Karpas-422 (cell line): ENCODE measurements around the gene RIPPLY3. TPM values are rescaled to one million over a fixed set of nuclear protein-coding genes. Genes with fewer than 3 reads are reported as not detected.

Experiments
- DNase-seq: peaks from one replicate; pipeline ENCODE4 v3.0.0-alpha.2; 2015
- H2AFZ ChIP-seq: fragments of 200-600 bp; sonication (generic); 2 replicates; pipeline ENCODE4 v1.6.1; 2014; ENCODE audit warnings: antibody characterized with exemption, low read length, mixed read lengths
- H3K27ac ChIP-seq: fragments of 200-600 bp; sonication (generic); 2 replicates; pipeline ENCODE4 v1.5.1; 2014; ENCODE audit warnings: mild to moderate bottlenecking, low read length, moderate library complexity
- H3K27me3 ChIP-seq: fragments of 200-600 bp; sonication (generic); 2 replicates; pipeline ENCODE4 v1.6.1; 2014; ENCODE audit warnings: low read length, mixed read lengths
- H3K36me3 ChIP-seq: fragments of 200-600 bp; sonication (generic); 2 replicates; pipeline ENCODE4 v1.6.1; 2014; ENCODE audit warnings: low read length, mixed read lengths; ENCODE audit not compliant: insufficient read depth
- H3K4me1 ChIP-seq: fragments of 200-600 bp; sonication (generic); 2 replicates; pipeline ENCODE4 v1.6.1; 2014; ENCODE audit warnings: mild to moderate bottlenecking, low read length, mixed read lengths
- H3K4me2 ChIP-seq: fragments of 200-600 bp; sonication (generic); 2 replicates; pipeline ENCODE4 v1.6.1; 2014; ENCODE audit warnings: low read length, low read depth, mild to moderate bottlenecking; ENCODE audit not compliant: poor library complexity, severe bottlenecking
- H3K4me3 ChIP-seq: fragments of 200-600 bp; sonication (generic); 2 replicates; pipeline ENCODE4 v1.5.1; 2014; ENCODE audit warnings: mild to moderate bottlenecking, antibody characterized with exemption, low read length, mixed read lengths
- H3K79me2 ChIP-seq: fragments of 200-600 bp; sonication (generic); 2 replicates; pipeline ENCODE4 v1.6.1; 2014; ENCODE audit warnings: mild to moderate bottlenecking, low read length, mixed read lengths
- H3K9ac ChIP-seq: fragments of 200-600 bp; sonication (generic); 2 replicates; pipeline ENCODE4 v1.6.0; 2014; ENCODE audit warnings: low read length
- H3K9me2 ChIP-seq: fragments of 200-600 bp; sonication (generic), shearing (Covaris generic); replicated peaks from 2 replicates; pipeline ENCODE4 v1.6.0; 2014; ENCODE audit warnings: mild to moderate bottlenecking, low read length, moderate library complexity; ENCODE audit not compliant: insufficient read depth
- H3K9me3 ChIP-seq: fragments of 300-700, 200-600 bp; sonication (generic); 2 replicates; pipeline ENCODE4 v1.6.1; 2014; ENCODE audit warnings: low read length, mixed read lengths
- H4K20me1 ChIP-seq: fragments of 200-600 bp; sonication (generic); 2 replicates; pipeline ENCODE4 v1.6.1; 2014; ENCODE audit warnings: mild to moderate bottlenecking, antibody characterized with exemption, low read length, low read depth; ENCODE audit not compliant: insufficient read depth
- small RNA-seq: library from RNA; depleted of rRNA; stranded (forward); fragments of <200 nt; gene quantifications from one replicate; pipeline ENCODE3, GENCODE V24; 2014
- total RNA-seq: library from RNA; depleted of rRNA; stranded (reverse); fragments of >200 nt; shearing (Covaris generic); gene quantifications from 2 replicates; pipeline ENCODE4 v1.2.3, GENCODE V29; 2014; ENCODE audit warnings: low replicate concordance; rRNA removed

Gene RIPPLY3
- total RNA-seq, 1 experiment from 2014 or later, result not detected

DNA sequence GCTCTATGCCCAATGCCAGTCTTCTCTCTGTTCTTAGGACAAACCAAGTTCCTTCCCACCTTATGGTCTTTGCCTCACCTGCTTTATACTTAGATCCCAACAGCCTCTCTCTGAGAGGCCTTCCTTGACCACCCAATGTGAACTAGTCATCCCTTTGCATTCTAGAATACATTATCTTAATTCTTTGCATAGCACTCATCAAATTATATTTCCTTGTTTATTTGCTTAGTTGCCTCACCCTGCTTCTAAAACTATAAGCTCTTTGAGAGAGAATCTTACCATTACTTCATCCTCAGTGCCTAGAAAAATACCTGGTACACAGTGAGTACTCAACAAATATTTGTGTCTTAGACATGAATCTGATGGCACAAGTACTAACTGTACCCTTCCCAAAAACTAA lies 58.3 kb downstream of the RIPPLY3 start:
- H3K27me3 ChIP-seq, result no peaks in the 10 kb centered on the region
- H3K4me3 ChIP-seq, result peak overlapping the region; percentile 27
- H3K36me3 ChIP-seq, result 0 out of 2 replicates have a peak, but pooled peaks cover 3% of the 10 kb centered on the region
- no peaks in the 10 kb centered on the region for H4K20me1 ChIP-seq
- H3K4me1 ChIP-seq, result peaks cover 81% of the 10 kb centered on the region
- no peaks in the 10 kb centered on the region for H3K9me2 ChIP-seq
- no peak for DNase-seq
- H2AFZ ChIP-seq, result no peak overlapping the region
- peaks cover 2% of the 10 kb centered on the region for H3K79me2 ChIP-seq
- H3K4me2 ChIP-seq, result peak overlapping the region; percentile 68
- H3K9me3 ChIP-seq, result no peaks in the 10 kb centered on the region
- peak overlapping the region; percentile 56 for H3K9ac ChIP-seq
- peak overlapping the region; percentile 68 for H3K27ac ChIP-seq

DNA sequence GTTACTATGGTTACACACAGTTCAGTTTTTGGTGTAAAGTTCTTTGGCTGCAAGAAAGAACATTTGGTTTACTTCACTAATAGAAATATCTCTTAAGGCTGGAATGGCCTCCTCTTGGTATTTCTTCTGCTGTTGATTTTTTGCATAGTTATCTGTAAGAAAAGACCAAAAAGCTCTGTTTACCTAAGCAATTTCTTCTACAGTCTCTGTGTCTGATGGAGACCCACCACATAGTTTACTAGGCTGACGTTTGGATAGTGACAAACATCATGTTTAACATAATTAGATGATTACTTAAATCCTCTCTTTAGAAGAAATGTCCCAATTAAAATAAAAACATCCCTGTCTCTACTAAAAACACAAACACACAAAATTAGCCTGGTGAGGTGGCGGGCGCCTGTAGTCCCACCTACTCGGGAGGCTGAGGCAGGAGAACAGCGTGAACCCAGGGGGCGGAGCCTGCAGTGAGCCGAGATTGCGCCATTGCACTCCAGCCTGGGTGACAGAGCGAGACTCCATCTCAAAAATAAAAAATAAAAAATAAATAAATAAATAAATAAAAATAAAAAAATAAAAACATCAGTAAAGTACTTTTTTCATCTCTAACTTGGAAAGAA lies 59.2 kb downstream of the RIPPLY3 start:
- H3K36me3 ChIP-seq, result 0 out of 2 replicates have a peak, but pooled peaks cover 3% of the 10 kb centered on the region
- no peak for DNase-seq
- H3K4me2 ChIP-seq, result peak overlapping the region; percentile 68
- peaks cover 10% of the 10 kb centered on the region for H3K79me2 ChIP-seq
- no peaks in the 10 kb centered on the region for H3K9me2 ChIP-seq
- H4K20me1 ChIP-seq, result no peaks in the 10 kb centered on the region
- H3K9ac ChIP-seq, result no peak overlapping the region
- H3K4me1 ChIP-seq, result peaks cover 81% of the 10 kb centered on the region
- no peak overlapping the region for H3K4me3 ChIP-seq
- H3K27ac ChIP-seq, result peak overlapping the region; percentile 68
- no peaks in the 10 kb centered on the region for H3K9me3 ChIP-seq
- no peaks in the 10 kb centered on the region for H3K27me3 ChIP-seq
- H2AFZ ChIP-seq, result no peak overlapping the region

Small RNA genes lying within 50 kb of the gene (small RNA-seq; reads per million reads assigned to genes)
- gene RF00019 (not detected), gene RNU6-696P (not detected)

Other genes with a start within 250 kb of the RIPPLY3 start
- 36.2 and 55.9 TPM in 2 replicates for gene HLCS, start 40.0 kb upstream of the RIPPLY3 start, total RNA-seq
- gene PIGP, start 66.4 kb downstream of the RIPPLY3 start, total RNA-seq, result 17.1 and 63.1 TPM in 2 replicates
- gene TTC3, start 66.6 kb downstream of the RIPPLY3 start, total RNA-seq, result 204 and 298 TPM in 2 replicates